CD4-positive, alpha-beta T cell treated with Interleukin-17A for 1 hour (primary cell): ENCODE results near the gene ZNF175.

Source experiments
- DNase-seq: peaks from one replicate; pipeline ENCODE4 v3.0.0-alpha.2; 2020

ZNF175 gene

DNA sequence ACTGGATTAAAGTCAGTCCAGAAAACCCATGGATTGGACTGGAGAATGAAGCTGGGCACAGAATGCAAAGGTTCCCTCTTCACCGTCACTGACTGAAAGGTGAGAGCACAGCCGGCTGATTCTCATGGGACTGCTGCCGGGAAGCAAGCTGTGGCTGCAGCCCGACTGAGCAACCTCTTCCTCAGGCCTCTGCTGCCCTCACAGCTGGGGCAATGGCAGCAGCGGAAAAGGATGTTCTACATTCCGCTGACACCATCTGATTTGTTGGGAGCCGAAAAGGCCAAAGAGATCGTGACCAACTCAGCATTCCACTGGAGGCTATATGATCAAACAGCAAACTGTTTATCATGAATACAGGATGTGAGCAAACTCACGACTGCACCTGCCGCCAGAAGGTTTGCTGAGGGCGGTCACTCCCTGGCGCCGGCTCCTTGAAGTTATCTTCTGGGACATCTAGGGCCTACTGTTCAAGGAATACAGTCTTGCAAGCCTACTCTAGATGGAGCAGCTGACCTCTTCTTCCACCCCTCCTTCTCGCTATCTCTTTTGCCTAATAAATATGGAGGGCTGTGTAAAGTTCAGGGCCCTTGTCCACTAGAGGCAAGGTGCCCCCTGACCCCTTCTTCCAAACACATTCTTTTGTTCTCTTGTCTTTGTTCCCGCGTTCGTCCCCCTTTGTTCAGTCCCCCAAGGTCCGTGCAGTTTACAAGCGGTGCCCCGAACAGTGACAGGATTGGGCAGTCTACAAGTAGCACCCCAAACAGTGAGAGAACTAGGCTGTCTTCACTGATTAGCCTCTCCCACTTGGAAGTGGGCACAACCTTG is 20.0 kb upstream of the ZNF175 start:
- no peak for DNase-seq

DNA sequence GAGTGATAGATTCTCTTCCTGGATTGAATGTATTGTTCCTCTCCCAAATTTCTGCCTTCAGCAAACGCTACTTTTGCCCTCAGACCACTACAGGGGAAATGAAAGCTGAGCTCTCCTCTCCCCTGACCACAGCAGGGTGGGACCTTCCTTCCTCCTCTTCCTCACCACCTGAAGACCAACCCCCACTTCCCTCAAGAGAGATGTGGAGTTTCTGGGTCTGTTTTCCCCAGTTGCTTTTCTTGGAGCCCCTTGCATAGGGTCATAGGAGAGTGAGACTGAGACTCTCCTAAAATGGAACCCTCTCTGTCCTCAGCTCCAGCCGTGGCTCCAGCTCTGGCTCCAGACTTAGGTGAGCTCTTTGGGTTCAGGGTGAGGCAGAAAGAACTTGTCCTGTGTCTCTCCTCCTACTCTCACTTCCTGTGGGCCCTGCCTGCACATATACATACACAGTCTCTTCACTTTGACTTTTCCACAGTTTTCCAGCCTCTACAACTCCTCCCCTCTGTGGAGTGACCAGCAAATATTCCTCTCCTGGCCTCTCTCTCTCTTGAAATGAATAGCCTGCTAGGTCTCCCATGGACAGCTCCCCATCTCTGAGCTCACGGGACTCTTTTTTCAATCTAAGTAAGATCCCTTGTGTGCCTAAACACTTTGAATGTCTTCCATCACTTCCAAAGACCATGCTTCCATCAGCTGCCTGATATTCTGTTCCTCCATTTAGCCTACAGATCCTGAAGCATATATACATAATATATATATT is 19.2 kb upstream of the ZNF175 start:
- no peak for DNase-seq

DNA sequence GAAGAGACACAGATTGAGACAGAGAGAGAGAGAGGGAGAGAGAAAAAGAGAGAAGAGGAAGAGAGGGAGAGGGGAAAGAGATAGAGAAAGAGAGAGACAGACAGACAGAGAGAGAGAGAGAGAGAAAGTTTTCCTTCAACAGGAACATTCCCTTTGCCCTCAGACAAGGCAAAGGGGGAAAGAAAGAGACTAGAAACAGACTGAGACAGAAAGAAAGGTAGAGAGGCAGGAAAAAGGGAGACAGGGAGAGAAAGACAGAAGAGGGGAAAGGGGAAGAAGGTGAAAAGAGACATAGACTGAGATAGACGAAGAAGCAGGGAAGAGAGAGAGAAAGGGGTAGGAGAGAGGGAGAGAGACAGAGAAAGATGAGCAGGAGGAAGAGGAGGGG is 18.5 kb upstream of the ZNF175 start:
- no peak for DNase-seq

DNA sequence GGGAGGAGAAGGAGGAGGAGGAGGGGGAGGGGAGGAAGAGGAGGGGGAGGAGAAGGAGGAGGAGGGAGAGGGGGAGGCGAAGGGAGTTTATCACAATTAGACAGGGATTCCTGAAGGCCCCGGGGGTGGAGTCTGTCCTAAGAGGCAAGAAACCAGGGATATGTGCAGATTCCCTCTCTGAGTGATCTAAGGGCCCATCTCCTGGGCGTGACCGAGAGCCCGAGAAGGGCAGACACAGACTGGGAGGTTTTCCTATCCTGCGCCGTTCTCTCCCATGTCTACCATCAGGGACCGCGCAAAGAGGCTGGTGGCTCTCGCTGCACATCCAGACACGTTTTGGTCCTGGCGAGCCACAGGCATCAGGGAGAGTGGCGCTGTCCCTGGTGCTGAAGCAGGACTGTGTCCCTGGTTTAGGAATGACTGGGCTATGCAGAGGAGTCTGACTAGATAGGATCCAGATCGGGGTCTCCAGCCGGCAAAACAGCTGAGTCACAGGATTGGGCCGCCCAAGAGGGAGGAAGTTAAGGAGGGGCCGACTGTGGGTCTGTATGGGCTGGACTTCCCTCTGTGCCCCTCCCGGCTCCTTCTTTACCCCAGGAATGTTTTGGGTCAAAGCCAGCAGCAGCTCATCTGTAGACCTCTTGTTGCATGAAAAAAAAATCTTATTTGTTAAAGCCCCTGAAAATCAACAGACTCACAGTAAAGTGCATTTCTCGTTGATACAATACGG is 17.9 kb upstream of the ZNF175 start:
- DNase-seq, result peak; percentile 10

DNA sequence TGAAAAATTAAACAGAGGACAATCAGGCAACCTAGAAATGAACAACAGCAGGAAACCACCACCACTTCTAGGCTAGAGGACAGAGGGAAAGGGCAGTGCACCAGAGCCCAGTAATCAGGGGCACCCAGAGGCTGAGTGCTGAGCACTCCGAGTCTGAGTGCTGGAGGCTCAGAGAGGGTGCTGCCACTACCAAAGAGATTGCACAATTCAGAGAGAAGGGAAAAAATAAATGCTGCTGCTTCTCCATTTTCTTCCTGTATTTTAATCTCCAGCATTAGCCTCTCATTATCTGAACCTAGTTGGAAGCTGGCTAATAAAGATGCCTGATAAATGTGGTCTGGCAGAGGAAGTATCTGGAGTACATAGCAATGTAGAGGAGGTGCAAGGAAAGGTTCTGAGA is 11.8 kb upstream of the ZNF175 start:
- no peak for DNase-seq

DNA sequence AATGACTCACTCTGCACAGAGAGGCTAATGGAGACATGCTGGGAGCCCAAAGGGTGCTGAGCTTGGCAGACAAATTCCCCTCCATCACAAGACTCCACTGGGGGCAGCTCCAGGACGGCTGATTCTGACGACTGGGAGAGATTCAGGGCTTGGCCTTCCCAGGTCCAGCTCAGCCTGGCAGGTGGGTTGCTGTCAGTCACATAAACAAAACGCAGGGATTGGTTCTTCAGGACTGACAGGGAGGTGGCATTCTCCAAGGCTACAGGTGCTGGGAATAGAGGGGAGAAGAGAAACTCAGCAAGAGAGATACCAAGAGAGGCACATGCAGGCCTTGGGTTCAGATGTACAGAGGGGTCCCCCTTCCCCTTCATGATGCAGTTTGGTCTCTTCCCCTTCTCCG is 10.7 kb upstream of the ZNF175 start:
- DNase-seq, result no peak

DNA sequence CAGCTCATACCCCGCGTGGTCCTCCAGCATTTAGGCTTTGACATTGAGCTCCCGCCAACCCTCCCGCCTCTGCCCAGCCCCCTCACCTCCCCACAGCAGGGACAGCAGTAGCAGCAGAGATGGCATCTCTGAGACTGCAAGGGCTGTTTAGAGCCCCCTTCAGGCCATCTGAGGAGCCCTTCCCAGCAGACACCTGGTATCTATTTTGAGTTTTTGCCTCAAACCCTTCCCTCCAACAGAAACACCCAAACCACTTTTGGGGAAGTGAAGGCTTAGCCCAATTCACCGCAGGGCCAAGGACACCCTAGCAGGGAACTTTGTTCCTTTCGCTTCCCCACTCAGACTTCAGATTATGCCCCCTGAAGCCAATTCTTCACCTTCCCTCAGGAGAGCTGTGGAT is 6.3 kb upstream of the ZNF175 start:
- peak; percentile 16 for DNase-seq

DNA sequence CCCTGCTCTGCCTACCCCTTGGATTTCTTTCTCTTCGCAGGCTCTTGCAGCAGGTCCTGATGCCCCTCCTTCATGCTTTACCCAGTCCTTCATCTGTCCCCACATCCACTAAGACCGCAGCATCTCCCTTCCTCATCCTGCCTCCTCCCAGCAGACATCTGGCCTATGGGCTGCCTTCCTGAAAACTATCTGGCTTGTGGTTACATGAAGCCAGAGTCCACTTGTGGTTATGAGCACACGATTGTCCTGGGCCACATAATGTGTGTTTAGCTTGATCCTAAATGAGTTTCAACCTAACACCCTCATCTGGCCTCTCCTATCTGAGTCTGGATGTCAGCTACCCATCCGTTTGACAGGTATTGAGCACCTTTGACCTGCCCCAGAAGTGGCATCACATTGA is 5.5 kb upstream of the ZNF175 start:
- no peak for DNase-seq

DNA sequence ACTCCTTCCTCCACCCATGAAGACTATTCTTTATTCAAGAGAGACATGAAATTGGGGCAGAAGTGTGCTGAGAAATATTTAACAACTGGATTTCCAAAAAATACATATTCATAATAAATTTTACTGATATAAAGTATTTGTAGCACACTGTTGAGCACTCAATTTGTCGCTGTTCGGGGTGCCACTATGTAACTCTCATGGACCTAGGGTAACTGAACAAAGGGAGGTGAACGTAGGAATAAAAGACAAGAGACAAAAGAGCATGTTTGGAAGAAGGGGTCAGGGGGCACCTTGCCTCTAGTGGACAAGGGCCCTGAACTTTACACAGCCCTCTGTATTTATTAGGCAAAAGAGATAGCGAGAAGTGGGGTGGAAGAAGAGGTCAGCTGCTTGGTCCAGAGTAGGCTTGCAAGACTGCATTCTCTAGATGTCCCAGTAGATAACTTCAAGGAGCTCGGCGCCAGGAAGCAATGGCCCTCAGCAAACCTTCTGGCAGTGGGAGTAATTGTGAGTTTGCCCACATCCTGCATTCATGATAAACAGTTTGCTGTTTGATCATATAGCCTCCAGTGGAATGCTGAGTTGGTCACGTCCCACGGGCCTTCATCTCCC is 4.5 kb upstream of the ZNF175 start:
- DNase-seq, result no peak

DNA sequence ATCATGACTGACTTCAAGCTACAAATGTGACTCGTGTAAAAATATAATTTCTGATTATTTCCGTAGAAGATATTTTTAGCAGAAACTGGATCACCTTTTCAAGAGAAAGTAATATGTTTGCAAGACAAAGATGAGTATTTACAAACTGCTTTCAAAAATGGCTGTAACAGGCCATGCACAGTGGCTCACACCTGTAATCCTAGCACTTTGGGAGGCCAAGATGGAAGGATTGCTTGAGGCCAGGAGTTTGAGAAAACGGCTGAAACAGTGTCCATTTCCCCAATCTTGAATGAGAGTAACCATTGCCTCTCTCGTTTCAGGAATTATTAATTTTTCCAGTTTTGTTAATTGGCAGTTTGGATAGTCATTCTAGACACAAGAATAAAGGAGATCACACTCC is 3.5 kb upstream of the ZNF175 start:
- no peak for DNase-seq

DNA sequence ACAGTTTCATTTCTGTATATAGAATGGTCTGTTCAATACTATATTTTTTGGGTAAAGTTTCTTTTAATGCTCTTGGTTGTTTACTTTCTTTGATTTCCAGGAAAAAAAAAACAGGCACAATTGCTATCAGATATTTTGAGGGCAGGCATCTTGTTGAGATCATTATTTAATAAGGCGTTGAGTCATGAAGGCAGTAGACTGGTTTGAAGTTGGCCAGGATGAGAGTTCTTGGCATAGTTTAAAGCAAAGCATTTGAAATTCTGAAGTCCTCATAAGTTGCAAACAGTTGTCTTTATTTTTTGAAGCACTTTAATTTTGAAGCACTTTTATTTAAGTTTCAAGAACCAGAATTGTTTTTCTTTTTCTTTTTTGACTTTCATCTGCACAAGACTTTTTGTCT is 2.6 kb upstream of the ZNF175 start:
- DNase-seq, result no peak

DNA sequence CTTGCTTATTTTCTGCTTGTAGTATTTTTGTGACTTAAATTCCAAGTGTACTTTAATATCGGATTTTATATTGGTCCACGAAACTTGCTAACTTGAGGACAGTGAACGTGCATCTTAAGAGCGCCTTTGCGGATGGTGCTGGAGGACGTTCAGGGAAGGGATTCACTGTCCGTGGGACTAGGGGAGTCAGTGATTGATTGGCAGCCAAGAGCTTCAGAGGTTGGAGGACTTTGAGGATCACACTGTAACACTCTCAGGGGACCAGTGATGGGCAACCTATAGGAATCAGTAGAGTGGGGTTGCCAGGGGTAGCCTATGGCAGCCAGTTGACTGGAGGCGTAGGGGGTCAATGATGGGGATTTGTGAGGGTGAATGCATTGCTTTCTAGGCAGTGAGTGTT is 516 bp downstream of the ZNF175 start:
- no peak for DNase-seq

DNA sequence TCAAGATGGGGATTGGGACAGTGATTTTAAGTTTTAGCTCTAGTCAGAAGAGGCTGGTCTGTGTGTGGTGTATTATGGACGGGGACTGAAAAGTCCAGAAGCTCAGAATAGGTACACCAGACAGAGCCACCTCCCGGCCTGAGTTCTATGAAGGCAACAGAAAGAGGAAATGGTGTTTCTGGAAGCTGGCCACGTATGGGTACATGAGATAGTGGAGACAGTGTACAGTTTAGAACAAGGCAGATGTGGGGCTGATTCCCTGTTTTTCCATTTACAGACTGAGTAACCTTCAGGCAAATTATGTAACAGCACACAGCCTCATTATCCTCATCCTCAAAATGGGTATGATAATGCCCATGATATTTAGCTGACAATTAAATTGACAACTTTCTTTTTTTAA is 1.3 kb downstream of the ZNF175 start:
- no peak for DNase-seq

DNA sequence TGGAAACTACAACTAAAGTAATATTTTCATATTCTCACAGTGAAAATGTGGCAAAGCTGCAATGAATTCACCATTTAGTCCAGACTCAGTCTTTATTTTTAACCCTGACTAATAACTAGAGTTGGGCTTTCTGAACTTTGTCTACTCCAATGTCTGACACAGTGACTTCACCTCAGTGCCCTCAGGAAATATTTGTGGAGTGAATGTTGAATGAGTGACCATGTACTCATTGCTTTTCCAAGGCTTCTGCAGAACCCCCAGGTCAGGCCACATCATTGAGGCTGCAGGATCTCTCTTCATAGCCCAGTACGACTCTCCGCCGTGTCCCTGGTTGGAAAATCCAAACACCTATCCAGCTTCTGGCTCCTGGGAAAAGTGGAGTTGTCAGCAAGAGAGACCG is 1.8 kb downstream of the ZNF175 start:
- no peak for DNase-seq

DNA sequence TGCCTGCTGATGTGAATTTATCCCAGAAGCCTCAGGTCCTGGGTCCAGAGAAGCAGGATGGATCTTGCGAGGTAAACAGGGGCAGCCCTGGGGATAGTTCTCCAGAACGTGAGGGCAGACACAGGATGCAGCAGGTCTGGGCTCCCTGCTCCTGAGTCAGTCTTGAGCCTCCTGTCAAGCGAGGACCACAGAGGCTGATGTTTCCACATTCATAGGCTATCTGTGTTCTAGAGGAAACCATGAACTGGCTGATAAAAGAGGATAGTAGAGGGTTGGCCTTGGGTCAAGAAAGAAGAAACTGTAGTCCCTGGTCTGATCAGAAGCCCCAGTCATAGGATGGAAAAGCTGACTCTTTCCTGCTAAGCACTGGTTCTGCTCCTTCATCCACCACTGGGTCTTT is 2.2 kb downstream of the ZNF175 start:
- no peak for DNase-seq

DNA sequence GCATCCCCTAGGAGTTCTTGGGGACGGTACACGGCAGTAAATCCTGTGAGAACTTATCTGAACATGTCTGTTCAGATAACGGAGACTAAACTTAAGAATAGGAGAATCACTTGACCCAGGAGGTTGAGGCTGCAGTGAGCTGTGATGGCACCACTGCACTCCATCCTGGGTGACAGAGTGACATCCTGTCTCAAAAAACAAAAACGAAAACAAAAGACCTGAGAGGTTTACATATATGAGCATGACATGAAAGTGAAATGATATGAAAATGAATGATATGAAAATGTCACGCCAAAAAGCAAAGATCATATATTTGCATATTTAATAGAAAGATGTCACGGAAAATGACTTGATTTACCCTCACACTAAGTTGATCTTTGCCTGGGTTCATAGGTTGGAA is 5.8 kb downstream of the ZNF175 start:
- no peak for DNase-seq

DNA sequence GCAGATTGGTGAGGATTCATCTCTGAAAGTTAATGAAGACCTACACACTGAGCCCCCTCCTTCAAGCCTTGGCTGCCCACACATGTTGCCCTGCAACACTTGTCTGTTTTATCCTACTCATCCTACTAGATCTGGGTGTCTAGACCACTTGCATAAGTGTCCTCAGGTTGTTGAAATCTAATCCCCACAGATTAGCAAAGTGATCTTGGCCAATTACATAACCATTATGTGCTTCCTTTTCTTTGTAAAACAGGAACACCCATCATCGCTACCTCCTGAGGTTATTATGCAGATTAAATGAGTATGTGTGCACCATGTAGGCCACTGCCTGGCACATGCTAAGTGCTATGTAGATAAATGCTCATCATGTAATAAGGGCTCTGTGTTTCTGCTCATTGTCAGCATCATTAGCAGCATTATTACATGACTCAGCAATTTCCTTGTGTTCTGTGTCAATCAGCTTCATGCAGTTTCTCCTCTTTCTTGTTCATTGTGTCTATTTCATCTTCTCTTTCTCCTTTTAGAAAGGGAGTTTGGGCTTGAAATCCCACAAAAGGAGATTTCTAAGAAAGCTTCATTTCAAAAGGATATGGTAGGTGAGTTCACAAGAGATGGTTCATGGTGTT is 15.1 kb downstream of the ZNF175 start:
- no peak for DNase-seq

DNA sequence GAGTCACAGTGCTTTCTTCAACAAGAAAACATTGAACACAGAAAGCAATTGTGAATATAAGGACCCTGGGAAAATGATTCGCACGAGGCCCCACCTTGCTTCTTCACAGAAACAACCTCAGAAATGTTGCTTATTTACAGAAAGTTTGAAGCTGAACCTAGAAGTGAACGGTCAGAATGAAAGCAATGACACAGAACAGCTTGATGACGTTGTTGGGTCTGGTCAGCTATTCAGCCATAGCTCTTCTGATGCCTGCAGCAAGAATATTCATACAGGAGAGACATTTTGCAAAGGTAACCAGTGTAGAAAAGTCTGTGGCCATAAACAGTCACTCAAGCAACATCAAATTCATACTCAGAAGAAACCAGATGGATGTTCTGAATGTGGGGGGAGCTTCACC is 15.7 kb downstream of the ZNF175 start:
- DNase-seq, result no peak

DNA sequence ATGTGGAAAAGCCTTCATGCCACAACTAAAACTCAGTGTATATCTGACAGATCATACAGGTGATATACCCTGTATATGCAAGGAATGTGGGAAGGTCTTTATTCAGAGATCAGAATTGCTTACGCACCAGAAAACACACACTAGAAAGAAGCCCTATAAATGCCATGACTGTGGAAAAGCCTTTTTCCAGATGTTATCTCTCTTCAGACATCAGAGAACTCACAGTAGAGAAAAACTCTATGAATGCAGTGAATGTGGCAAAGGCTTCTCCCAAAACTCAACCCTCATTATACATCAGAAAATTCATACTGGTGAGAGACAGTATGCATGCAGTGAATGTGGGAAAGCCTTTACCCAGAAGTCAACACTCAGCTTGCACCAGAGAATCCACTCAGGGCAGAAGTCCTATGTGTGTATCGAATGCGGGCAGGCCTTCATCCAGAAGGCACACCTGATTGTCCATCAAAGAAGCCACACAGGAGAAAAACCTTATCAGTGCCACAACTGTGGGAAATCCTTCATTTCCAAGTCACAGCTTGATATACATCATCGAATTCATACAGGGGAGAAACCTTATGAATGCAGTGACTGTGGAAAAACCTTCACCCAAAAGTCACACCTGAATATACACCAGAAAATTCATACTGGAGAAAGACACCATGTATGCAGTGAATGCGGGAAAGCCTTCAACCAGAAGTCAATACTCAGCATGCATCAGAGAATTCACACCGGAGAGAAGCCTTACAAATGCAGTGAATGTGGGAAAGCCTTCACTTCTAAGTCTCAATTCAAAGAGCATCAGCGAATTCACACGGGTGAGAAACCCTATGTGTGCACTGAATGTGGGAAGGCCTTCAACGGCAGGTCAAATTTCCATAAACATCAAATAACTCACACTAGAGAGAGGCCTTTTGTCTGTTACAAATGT is 16.4 kb downstream of the ZNF175 start:
- no peak for DNase-seq

DNA sequence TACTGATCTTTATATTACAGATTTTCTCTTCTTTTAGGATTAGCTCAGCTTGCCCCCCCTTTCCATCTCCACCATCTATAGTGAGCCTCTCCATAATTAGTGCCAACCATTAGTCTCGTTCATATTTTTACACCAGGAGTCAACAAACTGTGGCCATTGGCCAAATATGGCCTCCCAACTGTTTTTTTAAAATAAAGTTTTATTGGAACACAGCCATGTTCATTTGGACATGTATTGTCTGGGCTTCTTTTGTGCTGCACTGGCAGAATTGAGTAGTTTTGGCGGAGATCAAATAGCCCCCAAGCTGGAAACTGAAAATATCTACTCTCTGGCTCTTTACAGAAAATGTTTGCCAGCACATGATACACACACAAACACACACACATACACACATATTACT is 18.4 kb downstream of the ZNF175 start:
- DNase-seq, result no peak

DNA sequence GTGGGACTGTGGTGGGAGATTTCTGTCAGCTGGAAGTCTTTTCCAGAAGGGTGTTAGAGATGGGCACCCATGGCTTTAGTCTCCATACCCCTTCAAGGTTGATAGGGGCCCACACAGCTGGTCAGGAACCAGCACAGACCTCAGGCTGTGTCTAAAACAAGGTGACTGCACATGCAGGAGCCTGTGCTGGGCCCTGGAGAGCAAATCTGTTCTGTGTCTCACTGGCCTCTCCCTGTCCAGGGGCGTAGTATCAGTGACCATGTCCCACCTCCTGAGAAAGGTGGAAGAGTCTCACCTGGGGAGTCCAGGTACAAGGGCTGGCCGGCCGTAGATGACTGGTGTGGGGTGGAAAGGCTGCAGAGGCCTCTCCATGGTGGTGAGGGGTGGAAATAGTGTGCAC is 19.4 kb downstream of the ZNF175 start:
- no peak for DNase-seq

DNA sequence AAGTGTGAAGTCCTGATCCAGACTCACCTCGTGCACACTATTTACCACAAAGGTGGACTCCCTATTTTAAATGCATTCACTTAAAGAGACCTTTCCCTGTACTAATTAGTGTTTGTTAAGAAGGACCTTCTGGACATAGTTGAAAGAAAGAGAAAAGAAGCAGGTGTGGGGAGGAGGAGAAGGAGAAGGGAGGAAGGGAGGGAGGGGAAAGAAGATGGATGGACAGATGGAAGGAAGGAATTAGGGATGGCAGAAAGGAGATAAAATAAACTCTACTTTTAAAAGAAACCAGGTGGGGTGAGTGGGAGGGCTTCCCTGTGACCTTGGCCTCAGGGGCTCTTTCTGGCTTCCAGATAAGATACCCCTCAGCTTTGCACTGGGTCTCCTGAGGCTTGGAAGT is 21.4 kb downstream of the ZNF175 start:
- DNase-seq, result no peak
